ENCODE measurements around the gene ENGASE. TPM values are rescaled to one million over a fixed set of nuclear protein-coding genes. Genes with fewer than 3 reads are reported as not detected.
A peak's percentile ranks its signal among the peaks of the same experiment; 100 is the strongest.

ENGASE gene
- total and polyA plus RNA-seq, 2 experiments from 2014 or later: 48.8 to 69.8 TPM

- DNase-seq (ENCODE audit: low read depth in 1 of 2, low spot score in 1 of 2): no peak
- Histone ChIP-seq H3K27me3 (peaks cover 13% of the 10 kb centered on the region), H3K9me3 (ENCODE audit: low read depth) (no peaks in the 10 kb centered on the region), H3K36me3 (no peaks in the 10 kb centered on the region), H3K4me1 (ENCODE audit: low read depth) (peaks cover 4% of the 10 kb centered on the region), H3K27ac (no peak overlapping the region), H3K4me3 (no peak overlapping the region)
- no peak for TF ChIP-seq CTCF (IDR thresholded peaks at IDR 0.05; ENCODE audit: low read depth, low read length)
Observed at GRCh38 chr17:79033046-79033616, 41.5 kb upstream of the ENGASE start.

DNA sequence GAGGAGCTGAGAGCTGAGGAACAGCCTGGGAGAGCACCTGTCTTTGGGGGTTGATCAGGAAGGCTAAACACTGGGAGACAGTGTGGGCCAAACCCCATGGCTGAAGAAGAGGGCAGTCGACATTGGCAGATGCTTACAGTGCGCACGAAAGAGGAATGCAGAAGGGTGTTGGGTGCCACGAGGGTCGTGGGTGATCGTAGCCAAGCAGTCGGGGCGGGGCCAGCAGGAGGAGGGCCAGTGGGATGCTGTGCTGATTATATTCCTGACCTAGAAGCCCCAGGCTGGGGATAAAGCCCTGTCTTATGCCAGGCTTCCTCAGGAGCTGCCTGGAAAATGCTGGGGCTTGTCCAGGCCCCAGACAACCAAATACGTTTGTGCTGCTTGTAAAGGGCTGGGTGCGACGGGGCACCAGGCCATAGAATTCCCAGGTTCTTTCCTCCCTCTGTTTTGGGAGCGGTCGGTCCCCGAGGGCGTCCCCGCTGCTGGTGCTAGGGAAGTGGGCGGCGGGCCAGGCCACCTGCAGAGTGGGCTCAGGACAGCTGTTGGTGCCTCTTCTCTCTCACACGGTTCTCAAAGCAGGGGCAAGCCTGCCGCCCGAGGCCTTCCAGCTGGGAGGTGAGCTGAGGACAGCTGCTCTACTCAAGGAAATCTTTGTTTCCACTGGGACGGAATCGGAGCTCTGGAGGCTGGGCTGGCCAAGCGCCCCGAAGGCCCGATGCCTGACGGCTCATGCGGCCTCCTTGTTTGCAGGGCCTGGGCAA, 40.7 kb upstream of the ENGASE start:
- DNase-seq (ENCODE audit: low read depth in 1 of 2, low spot score in 1 of 2): peak in 1 of 2 donors; percentile 78
- no peak for TF ChIP-seq CTCF (IDR thresholded peaks at IDR 0.05; ENCODE audit: low read depth, low read length)

DNA sequence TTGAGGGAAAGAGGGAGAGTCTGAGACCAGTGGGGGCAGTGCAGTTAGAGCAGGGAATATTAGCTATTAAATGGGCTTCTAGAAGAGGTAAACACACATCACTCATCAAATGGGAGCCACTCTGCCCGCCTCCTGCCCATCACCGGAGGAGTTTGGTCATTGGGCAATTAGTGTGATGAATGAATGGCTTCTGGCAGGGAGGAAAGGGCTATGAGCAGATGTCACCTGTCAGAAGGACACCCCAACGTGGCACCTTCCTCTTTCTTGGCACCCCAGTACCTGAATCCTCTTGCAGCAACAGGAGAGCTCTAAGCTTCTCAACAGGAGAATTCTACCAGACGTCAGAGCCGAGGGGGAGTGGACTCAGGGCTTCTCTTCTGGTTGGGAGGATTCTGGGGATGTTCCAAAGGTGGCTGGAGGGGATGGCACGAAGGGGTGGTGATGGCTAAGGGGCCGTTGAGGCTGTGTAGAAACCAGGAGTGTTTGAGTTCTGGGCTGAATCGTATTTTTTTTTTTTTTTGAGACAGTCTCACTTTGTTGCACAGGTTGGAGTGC, 39.6 kb upstream of the ENGASE start:
- H3K4me1 ChIP-seq (ENCODE audit: low read depth): no peaks in the 10 kb centered on the region
- H3K4me3 ChIP-seq: no peak overlapping the region
- no peaks in the 10 kb centered on the region for H3K9me3 ChIP-seq (ENCODE audit: low read depth)
- no peak for DNase-seq (ENCODE audit: low read depth in 1 of 2, low spot score in 1 of 2)
- no peak overlapping the region for H3K27ac ChIP-seq
- no peaks in the 10 kb centered on the region for H3K36me3 ChIP-seq
- H3K27me3 ChIP-seq: peaks cover 1% of the 10 kb centered on the region
- TF ChIP-seq CTCF (IDR thresholded peaks at IDR 0.05; ENCODE audit: low read depth, low read length): no peak

More for the DNA sequence above, 40.7 kb upstream of the ENGASE start:
- no peaks in the 10 kb centered on the region for H3K4me1 ChIP-seq (ENCODE audit: low read depth)
- H3K27ac ChIP-seq: no peak overlapping the region
- no peak overlapping the region for H3K4me3 ChIP-seq
- no peaks in the 10 kb centered on the region for H3K36me3 ChIP-seq
- peaks cover 11% of the 10 kb centered on the region for H3K27me3 ChIP-seq
- H3K9me3 ChIP-seq (ENCODE audit: low read depth): no peaks in the 10 kb centered on the region

DNA sequence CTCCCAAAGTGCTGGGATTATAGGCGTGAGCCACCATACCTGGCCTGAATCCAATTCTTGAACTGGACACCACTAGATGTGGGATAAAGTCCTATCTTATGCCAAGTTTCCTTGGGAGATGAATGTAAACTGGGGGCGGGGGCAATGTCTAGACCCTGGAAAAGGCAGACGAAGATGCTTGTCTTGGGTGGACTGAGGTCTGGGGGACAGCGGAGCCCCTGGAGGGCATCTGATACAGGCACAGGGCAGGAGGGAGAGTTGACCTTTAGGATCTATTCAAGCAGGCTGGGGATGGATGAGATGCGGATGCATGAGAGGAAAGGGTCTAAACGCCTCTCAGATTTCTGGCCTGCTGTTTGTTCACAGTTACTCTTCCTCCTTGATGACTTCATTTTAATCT, 38.9 kb upstream of the ENGASE start:
- no peaks in the 10 kb centered on the region for H3K36me3 ChIP-seq
- no peaks in the 10 kb centered on the region for H3K4me1 ChIP-seq (ENCODE audit: low read depth)
- no peak overlapping the region for H3K4me3 ChIP-seq
- no peaks in the 10 kb centered on the region for H3K27me3 ChIP-seq
- DNase-seq (ENCODE audit: low read depth in 1 of 2, low spot score in 1 of 2): no peak
- TF ChIP-seq CTCF (IDR thresholded peaks at IDR 0.05; ENCODE audit: low read depth, low read length): no peak
- no peaks in the 10 kb centered on the region for H3K9me3 ChIP-seq (ENCODE audit: low read depth)
- no peak overlapping the region for H3K27ac ChIP-seq

DNA sequence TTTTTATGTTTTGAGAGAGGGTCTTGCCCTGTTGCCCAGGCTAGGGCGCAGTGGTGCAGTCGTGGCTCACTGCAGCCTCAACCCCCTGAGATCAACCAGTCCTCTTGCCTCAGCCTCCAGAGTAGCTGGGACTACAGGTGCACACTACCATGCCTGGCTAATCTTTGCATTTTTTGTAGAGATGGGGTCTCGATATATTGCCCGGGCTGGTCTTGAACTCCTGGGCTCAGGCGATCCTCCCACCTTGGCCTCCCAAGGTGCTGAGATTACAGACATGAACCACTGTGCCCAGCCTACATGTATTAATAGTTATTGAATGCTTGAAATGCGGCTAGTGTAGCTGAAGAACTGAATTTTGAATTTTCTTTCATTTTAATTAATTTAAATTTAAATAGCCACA, 38.4 kb upstream of the ENGASE start:
- no peaks in the 10 kb centered on the region for H3K36me3 ChIP-seq
- no peak overlapping the region for H3K4me3 ChIP-seq
- no peaks in the 10 kb centered on the region for H3K4me1 ChIP-seq (ENCODE audit: low read depth)
- TF ChIP-seq CTCF (IDR thresholded peaks at IDR 0.05; ENCODE audit: low read depth, low read length): no peak
- H3K9me3 ChIP-seq (ENCODE audit: low read depth): no peaks in the 10 kb centered on the region
- no peak for DNase-seq (ENCODE audit: low read depth in 1 of 2, low spot score in 1 of 2)
- H3K27ac ChIP-seq: no peak overlapping the region
- no peaks in the 10 kb centered on the region for H3K27me3 ChIP-seq

Measured in cardiac muscle cell (in vitro differentiated cells and primary cell).